Heart left ventricle (tissue), 16 donors: ENCODE results near the gene PGLYRP1. TPM values are rescaled to one million over a fixed set of nuclear protein-coding genes. Genes with fewer than 3 reads are reported as not detected.
A peak's percentile ranks its signal among the peaks of the same experiment; 100 is the strongest.

Source experiments
- ATAC-seq, 4 donors: fragments of 200-7000 bp; cut with Tn5 transposase; one replicate each; pipeline ENCODE4 v1.9.1; 2020 to 2022; ENCODE audit warnings: moderate library complexity in 4 of 4, mild to moderate bottlenecking in 3 of 4, moderate number of reproducible peaks in 1 of 4
- DNase-seq, 5 donors: peaks; one replicate each; pipeline ENCODE4 v3.0.0-alpha.2; 2020
- H3K27ac ChIP-seq, 12 donors: fragments of 200-600 bp; sonication (generic) in 4 of 12; one replicate each; pipeline versions ENCODE4 v1.5.0 to v1.8.0; 2016 to 2022; ENCODE audit warnings: mild to moderate bottlenecking in 2 of 12
- H3K27me3 ChIP-seq, 9 donors: fragments of 200-600 bp; sonication (generic) in 2 of 9; one replicate each; pipeline versions ENCODE4 v1.5.1 to v1.8.0; 2016 to 2022; ENCODE audit warnings: mild to moderate bottlenecking in 3 of 9
- H3K36me3 ChIP-seq, 9 donors: fragments of 200-600 bp; sonication (generic) in 2 of 9; one replicate each; pipeline versions ENCODE4 v1.5.0 to v1.8.0; 2018 to 2022; ENCODE audit warnings: mild to moderate bottlenecking in 2 of 9
- H3K4me1 ChIP-seq, 12 donors: fragments of 200-600 bp; sonication (generic) in 4 of 12; one replicate each; pipeline versions ENCODE4 v1.5.0 to v1.8.0; 2016 to 2022; ENCODE audit warnings: mild to moderate bottlenecking in 3 of 12
- H3K4me3 ChIP-seq, 12 donors: fragments of 200-600 bp; sonication (generic) in 4 of 12; one replicate each; pipeline versions ENCODE4 v1.5.0 to v1.8.0; 2017 to 2022; ENCODE audit warnings: mild to moderate bottlenecking in 9 of 12, moderate library complexity in 4 of 12
- H3K9me3 ChIP-seq, 12 donors: fragments of 200-600 bp; sonication (generic) in 4 of 12; one replicate each; pipeline versions ENCODE4 v1.5.0 to v1.8.0; 2016 to 2022; ENCODE audit warnings: mild to moderate bottlenecking in 1 of 12
- CTCF ChIP-seq, 12 donors: fragments of 200-600 bp; sonication (generic) in 4 of 12; IDR thresholded peaks; one replicate each; pipeline versions ENCODE4 v1.5.0 to v1.8.0; 2018 to 2022; ENCODE audit warnings: antibody characterized with exemption in 12 of 12, mild to moderate bottlenecking in 5 of 12
- POLR2A ChIP-seq, 2 donors: fragments of 450-650 bp; IDR thresholded peaks; one replicate each; pipeline ENCODE4 v1.6.1; 2017; ENCODE audit warnings: antibody characterized with exemption in 2 of 2, mild to moderate bottlenecking in 2 of 2, moderate library complexity in 2 of 2
- whole genome bisulfite sequencing, 4 donors: extraction: QIAGEN DNeasy Blood & Tissue Kit in 2 of 4; methylation state at CpG; one replicate each; pipeline versions ENCODE4 v1.1.5 to v1.1.7; 2013 to 2018; 5-methylcytosine and 5-hydroxymethylcytosine counted together
- intact Hi-C, 10 donors: fragments of 100-400 bp; cut with DNase I; formaldehyde crosslinking; loops; one replicate each; pipeline versions ENCODE4 v1.11.1 to v1.14.2; 2022
- polyA plus RNA-seq, 2 donors: library from polyadenylated mRNA; stranded (reverse); fragments of 200-250 nt; gene quantifications; one replicate each; pipeline ENCODE4 v1.2.3, GENCODE V29; 2013
- total RNA-seq, 9 donors: library from RNA; depleted of rRNA in 2 of 9; stranded (reverse); fragments of >200 nt in 2 of 9; fragmentation: NEBNext Ultra II Directional in 3 of 9; extraction: Animal tissue kit (Norgen Biotek cat#: 25700) in 3 of 9; gene quantifications; one replicate each; pipeline versions ENCODE4 v1.1.0 to v1.2.4, GENCODE V29; 2016 to 2023
- donor health status: ischemic (EF 13 %, LVEDD 7.1; RV severe dilation, severe dysfunction).
- donor health status: healthy with polysubstance abuse.
- donor health status: DM: no; HTN: yes; CAD: no.
- donor health status: DM: no; HTN: no; CAD: no.
- donor health status: ischemic (EF 25% LVEDD 6.9; RV normal size, moderate dysfunction).
- donor health status: ischemic (EF 25% LVEDD 5.7; RV mildly dilated, moderate dysfunction).
- donor health status: healthy.
- donor health status: DM: yes; HTN: yes; CAD: no.
- donor health status: ischemic (EF 35%, LVEDD 5.7; RV mildly dilated, moderate dysfunction).
- donor health status: nonischemic (EF 11% LVEDD 7.7; RV severe dilation, severe dysfunction).
- donor health status: DM: yes; HTN: yes; CAD: no.
- donor health status: PGD.
- donor health status: ischemic (EF 29% LVEDD 5.4; RV normal size, mild dysfunction).
- donor health status: nonischemic (EF 23%, LVEDD 6.1; RV moderate dilation, normal function).

PGLYRP1 gene
- total and polyA plus RNA-seq, 11 donors = 0.24 to 3.9 (median 0.53) TPM; not detected in 7

GRCh38 chr19:46000491-46001246 lies 22.2 kb downstream of the PGLYRP1 start:
- DNase-seq (peak in 1 of 5 donors; percentile 63), ATAC-seq (peak in 3 of 4 donors; percentile 59 to 70 (median 63))
- intact Hi-C loops = no loop called here
- TF ChIP-seq CTCF (IDR thresholded peaks at IDR 0.05) (no peak), POLR2A (IDR thresholded peaks at IDR 0.05) (no peak)
- Histone ChIP-seq H3K4me1 (peaks cover 0 to 19% (median 7%) of the 10 kb centered on the region in 12 donors), H3K27me3 (peaks cover 0 to 12% (median 0%) of the 10 kb centered on the region in 9 donors), H3K36me3 (peaks cover 0 to 20% (median 0%) of the 10 kb centered on the region in 9 donors), H3K9me3 (no peaks in the 10 kb centered on the region), H3K27ac (no peak overlapping the region), H3K4me3 (peak overlapping the region in 2 of 12 donors; percentile 2 to 12)
- WGBS, 4 donors = 8 to 19% (median 16%) methylated on average over 34 of the region's 34 CpGs

- ATAC-seq (no peak), DNase-seq (peak in 1 of 5 donors; percentile 55)
- Histone ChIP-seq H3K27ac (no peak overlapping the region), H3K27me3 (peaks cover 0 to 12% (median 0%) of the 10 kb centered on the region in 9 donors), H3K36me3 (peaks cover 0 to 18% (median 0%) of the 10 kb centered on the region in 9 donors), H3K4me1 (peaks cover 0 to 21% (median 8%) of the 10 kb centered on the region in 12 donors), H3K4me3 (no peak overlapping the region), H3K9me3 (no peaks in the 10 kb centered on the region)
- 17 to 22% (median 21%) methylated on average over 14 of the region's 14 CpGs for WGBS, 4 donors
- intact Hi-C loops = no loop called here
- TF ChIP-seq CTCF (IDR thresholded peaks at IDR 0.05) (no peak), POLR2A (IDR thresholded peaks at IDR 0.05) (no peak)
Observed at GRCh38 chr19:45999653-46000121, 23.2 kb downstream of the PGLYRP1 start.

- ATAC-seq (no peak), DNase-seq (no peak)
- whole genome bisulfite sequencing, 4 donors = 92 to 98% (median 94%) methylated on average over 4 of the region's 4 CpGs
- H3K27ac ChIP-seq = no peak overlapping the region
- TF ChIP-seq POLR2A (IDR thresholded peaks at IDR 0.05) (no peak), CTCF (IDR thresholded peaks at IDR 0.05) (no peak)
- peaks cover 0 to 13% (median 0%) of the 10 kb centered on the region in 9 donors for H3K36me3 ChIP-seq
- peaks cover 3 to 26% (median 13%) of the 10 kb centered on the region in 12 donors for H3K4me1 ChIP-seq
- no peak overlapping the region for H3K4me3 ChIP-seq
- intact Hi-C loops = no loop called here
- H3K27me3 ChIP-seq = peaks cover 0 to 12% (median 0%) of the 10 kb centered on the region in 9 donors
- H3K9me3 ChIP-seq = no peaks in the 10 kb centered on the region
Observed at GRCh38 chr19:45998834-45999233, 24.0 kb downstream of the PGLYRP1 start.

- no peak overlapping the region for H3K4me3 ChIP-seq
- peak in 1 of 5 donors; percentile 53 for DNase-seq
- ATAC-seq = no peak
- H3K27ac ChIP-seq = no peak overlapping the region
- intact Hi-C loops = no loop called here
- peaks cover 0 to 5% (median 0%) of the 10 kb centered on the region in 9 donors for H3K36me3 ChIP-seq
- TF ChIP-seq CTCF (IDR thresholded peaks at IDR 0.05) (no peak), POLR2A (IDR thresholded peaks at IDR 0.05) (no peak)
- H3K9me3 ChIP-seq = no peaks in the 10 kb centered on the region
- peaks cover 3 to 26% (median 13%) of the 10 kb centered on the region in 12 donors for H3K4me1 ChIP-seq
- WGBS, 4 donors = 83 to 95% (median 86%) methylated on average over 8 of the region's 8 CpGs
- H3K27me3 ChIP-seq = peaks cover 0 to 12% (median 0%) of the 10 kb centered on the region in 9 donors
Observed at GRCh38 chr19:45996933-45997332, 25.9 kb downstream of the PGLYRP1 start.
